A549 (cell line): ENCODE data around the gene KCNAB1. TPM values are rescaled to one million over a fixed set of nuclear protein-coding genes. Genes with fewer than 3 reads are reported as not detected.

Experiments used
- ATAC-seq, 2 experiments: fragments of 200-7000 bp in 1 of 2; fragments of >200 bp in 1 of 2; cut with Nextera tagmentation in 1 of 2; cut with Tn5 transposase in 1 of 2; 3 replicates each; pipeline versions ENCODE4 v1.8.0 to v1.9.1; 2018 to 2020; ENCODE audit warnings: mild to moderate bottlenecking in 1 of 2, moderate library complexity in 1 of 2
- CTCF ChIA-PET: fragments of 300-600 bp; sonication (Branson Sonifier 250); formaldehyde crosslinking; extraction: SDS; loops from one replicate; lab custom pipeline; 2021; ENCODE audit warnings: antibody characterized with exemption, inconsistent platforms; lab: Yijun Ruan, JAX
- POLR2A ChIA-PET: fragments of 350-600 bp; formaldehyde crosslinking; extraction: SDS; loops from one replicate; lab custom pipeline; 2021; ENCODE audit warnings: antibody characterized with exemption, inconsistent platforms; lab: Yijun Ruan, JAX
- DNase-seq, 2 experiments: peaks; one replicate each; pipeline versions ENCODE4 v3.0.0 to v3.0.0-alpha.2; 2011 to 2016; ENCODE audit warnings: low read depth in 1 of 2, low spot score in 1 of 2
- FAIRE-seq: peaks from 2 replicates; lab custom pipeline; 2011; peaks lifted over from hg19 to GRCh38; lab: Jason Lieb, UNC
- H3K27ac ChIP-seq, 2 experiments: fragments of >200 bp; sonication (Bioruptor Twin); formaldehyde crosslinking; 3 replicates each; pipeline ENCODE4 v1.5.1; 2016 to 2017
- H3K4me1 ChIP-seq: fragments of >200 bp; sonication (Bioruptor Twin); formaldehyde crosslinking; 3 replicates; pipeline ENCODE4 v1.6.1; 2016
- H3K4me2 ChIP-seq: fragments of >200 bp; sonication (Bioruptor Twin); formaldehyde crosslinking; 3 replicates; pipeline ENCODE4 v1.6.1; 2016
- H3K4me3 ChIP-seq: fragments of >200 bp; sonication (Bioruptor Twin); formaldehyde crosslinking; 3 replicates; pipeline ENCODE4 v1.5.1; 2016
- H3K9me3 ChIP-seq: fragments of >200 bp; sonication (Bioruptor Twin); formaldehyde crosslinking; 3 replicates; pipeline ENCODE4 v1.6.1; 2016
- ATOH8 ChIP-seq: fragments of 250-450 bp; sonication (Bioruptor Pico); IDR thresholded peaks from 2 replicates; pipeline ENCODE4 v1.5.0; 2020; ENCODE audit warnings: low read depth, mild to moderate bottlenecking, moderate library complexity
- CBX2 ChIP-seq: fragments of 200-600 bp; sonication (generic); IDR thresholded peaks from 2 replicates; pipeline ENCODE4 v1.6.1; 2016; ENCODE audit warnings: low read depth, mild to moderate bottlenecking, borderline replicate concordance
- CBX8 ChIP-seq: fragments of 200-600 bp; sonication (generic); IDR thresholded peaks from 2 replicates; pipeline ENCODE4 v1.6.1; 2016
- E2F6 ChIP-seq: IDR thresholded peaks from 2 replicates; pipeline ENCODE4 v1.6.1; 2012; ENCODE audit warnings: low read depth, borderline replicate concordance
- FOSB ChIP-seq: fragments of 250-450 bp; sonication (Bioruptor Pico); IDR thresholded peaks from 2 replicates; pipeline ENCODE4 v1.5.0; 2020; ENCODE audit warnings: mild to moderate bottlenecking, moderate library complexity
- FOSL2 ChIP-seq, 2 experiments: fragments of 450-650 bp in 1 of 2; fragments of >200 bp in 1 of 2; sonication (Bioruptor Twin) in 1 of 2; formaldehyde crosslinking; IDR thresholded peaks; 2 replicates each; pipeline versions ENCODE4 v1.5.0 to v1.6.1; 2016 to 2020; ENCODE audit warnings: mild to moderate bottlenecking in 1 of 2, moderate library complexity in 1 of 2
- FOXS1 ChIP-seq: fragments of 250-450 bp; sonication (Bioruptor Pico); IDR thresholded peaks from 2 replicates; pipeline ENCODE4 v1.5.0; 2020; ENCODE audit warnings: mild to moderate bottlenecking, moderate library complexity
- HES2 ChIP-seq: fragments of >200 bp; sonication (Bioruptor Twin); formaldehyde crosslinking; IDR thresholded peaks from 2 replicates; pipeline ENCODE4 v1.6.1; 2016
- JUN ChIP-seq, 2 experiments: fragments of >200 bp; sonication (Bioruptor Twin); formaldehyde crosslinking; IDR thresholded peaks; 2 replicates in 1 of 2; 3 replicates in 1 of 2; pipeline ENCODE4 v1.6.1; 2016 to 2017
- NFE2L2 ChIP-seq: fragments of 150-350 bp; conservative IDR thresholded peaks from 2 replicates; pipeline ENCODE4 v1.6.1; 2014; ENCODE audit warnings: low read length
- NR3C1 ChIP-seq: fragments of >200 bp; sonication (Bioruptor Twin); formaldehyde crosslinking; IDR thresholded peaks from 3 replicates; pipeline ENCODE4 v1.6.1; 2017
- POLR2A ChIP-seq: IDR thresholded peaks from 2 replicates; pipeline ENCODE4 v1.6.1; 2012; ENCODE audit warnings: mild to moderate bottlenecking, low read length
- RARB ChIP-seq: fragments of 250-450 bp; sonication (Bioruptor Pico); IDR thresholded peaks from 2 replicates; pipeline ENCODE4 v1.8.0; 2021; ENCODE audit warnings: mild to moderate bottlenecking, moderate library complexity
- SREBF2 ChIP-seq: fragments of 450-650 bp; IDR thresholded peaks from 2 replicates; pipeline ENCODE4 v1.6.1; 2014; ENCODE audit warnings: mild to moderate bottlenecking, moderate library complexity
- TFCP2L1 ChIP-seq: fragments of 250-450 bp; sonication (Bioruptor Pico); IDR thresholded peaks from 2 replicates; pipeline ENCODE4 v1.5.0; 2021; ENCODE audit warnings: mild to moderate bottlenecking
- USF2 ChIP-seq: fragments of 450-650 bp; IDR thresholded peaks from 2 replicates; pipeline ENCODE4 v1.6.1; 2014; ENCODE audit warnings: antibody characterized with exemption
- ZFP36 ChIP-seq: fragments of 450-650 bp; IDR thresholded peaks from 2 replicates; pipeline ENCODE4 v1.6.1; 2014; ENCODE audit warnings: borderline replicate concordance; ENCODE audit not compliant: partially characterized antibody
- WGBS: methylation state at CpG from one replicate; pipeline ENCODE4 v1.1.6; 2017; ENCODE audit errors: missing lambda C conversion rate; 5-methylcytosine and 5-hydroxymethylcytosine counted together
- polyA plus RNA-seq, 4 experiments: library from polyadenylated mRNA; depleted of rRNA in 3 of 4; stranded (reverse); fragments of >200 nt; fragmentation: RNase III in 1 of 4; extraction: RNeasy Plus Mini Kit Qiagen cat#74134 plus additional on column Dnase treatment in 1 of 4; gene quantifications; 2 replicates in 3 of 4; 3 replicates in 1 of 4; pipeline ENCODE4 v1.2.3, GENCODE V29; 2011 to 2017

Gene KCNAB1
- polyA plus RNA-seq, 2 of the 4 experiments (the other 2 are of a cell fraction): not detected

GRCh38 chr3:156418428-156418827 lies 298.1 kb downstream of the KCNAB1 start (continued):
- TF ChIP-seq ZFP36 (no peak), USF2 (no peak)
- TF ChIP-seq, all 56 proteins: peak for 0

GRCh38 chr3:156421534-156421933 lies 301.2 kb downstream of the KCNAB1 start:
- Histone ChIP-seq H3K4me3 (no peak overlapping the region), H3K4me2 (no peak overlapping the region), H3K4me1 (peaks cover 6% of the 10 kb centered on the region; the same call in 1 of the 3 replicates), H3K9me3 (no peaks in the 10 kb centered on the region), H3K27ac (no peak overlapping the region)
- ChIA-PET POLR2A (no interaction called here), CTCF (no interaction called here)
- FAIRE-seq (no peak), ATAC-seq (no peak), DNase-seq (no peak)
- TF ChIP-seq FOSB: no peak
- WGBS: 45% methylated on average over 4 of the region's 4 CpGs

- Histone ChIP-seq H3K4me3 (no peak overlapping the region), H3K4me1 (no peaks in the 10 kb centered on the region), H3K27ac (no peak overlapping the region), H3K4me2 (no peak overlapping the region)
- CTCF ChIA-PET: interaction anchor here (1.8 kb wide), 1 partner anchor 85 kb away, joined by 6 read pairs; no protein-coding TSS in a partner anchor
- ATAC-seq: no peak
- POLR2A ChIA-PET: no interaction called here
- no peak for TF ChIP-seq FOXS1 (CRISPR knock-in tag)
- TF ChIP-seq E2F6: no peak
- no peak for TF ChIP-seq JUN (IDR thresholded peaks at IDR 0.05)
- TF ChIP-seq RARB (CRISPR knock-in tag): no peak
- TF ChIP-seq, all 56 proteins: peak for 0
- FAIRE-seq (no peak), DNase-seq (no peak)
- no peaks in the 10 kb centered on the region for H3K9me3 ChIP-seq
These were observed 304.4 kb downstream of the KCNAB1 start for GRCh38 chr3:156424758-156425157.

GRCh38 chr3:156425651-156426050 lies 305.3 kb downstream of the KCNAB1 start:
- 23% methylated on average over 6 of the region's 6 CpGs for WGBS
- TF ChIP-seq TFCP2L1 (CRISPR knock-in tag) (no peak), HES2 (no peak), NR3C1 (no peak), ZFP36 (no peak), CBX2 (no peak), RARB (CRISPR knock-in tag) (no peak), POLR2A (no peak), SREBF2 (no peak), ATOH8 (CRISPR knock-in tag) (no peak), CBX8 (no peak), NFE2L2 (no peak), USF2 (no peak), FOSL2 (IDR thresholded peaks at IDR 0.05) (no peak), FOSL2 (CRISPR knock-in tag; IDR thresholded peaks at IDR 0.05) (no peak)
- no peak for FAIRE-seq
- ChIA-PET CTCF (no interaction called here), POLR2A (no interaction called here)
- no peak overlapping the region for H3K27ac ChIP-seq
- H3K4me1 ChIP-seq: no peaks in the 10 kb centered on the region
- no peaks in the 10 kb centered on the region for H3K9me3 ChIP-seq
- no peak overlapping the region for H3K4me2 ChIP-seq
- DNase-seq: no peak
- no peak for ATAC-seq
- no peak overlapping the region for H3K4me3 ChIP-seq
